Esophagus (tissue), 2 donors: ENCODE measurements around the gene GNG7. TPM values are rescaled to one million over a fixed set of nuclear protein-coding genes. Genes with fewer than 3 reads are reported as not detected.

Source experiments
- H3K27ac ChIP-seq, 2 donors: one replicate each; pipeline ENCODE4 v1.5.1; 2013; ENCODE audit warnings: low read depth in 2 of 2, mild to moderate bottlenecking in 2 of 2, inconsistent platforms in 1 of 2, low read length in 1 of 2, moderate library complexity in 1 of 2
- H3K27me3 ChIP-seq, 2 donors: one replicate each; pipeline ENCODE4 v1.6.1; 2013; ENCODE audit warnings: low read length in 2 of 2, control low read depth in 1 of 2, mild to moderate bottlenecking in 1 of 2; ENCODE audit not compliant: insufficient read depth in 2 of 2, control insufficient read depth in 1 of 2
- H3K36me3 ChIP-seq, 2 donors: one replicate each; pipeline ENCODE4 v1.6.1; 2013; ENCODE audit warnings: low read length in 1 of 2; ENCODE audit not compliant: control insufficient read depth in 2 of 2, insufficient read depth in 2 of 2
- H3K4me1 ChIP-seq, 2 donors: one replicate each; pipeline ENCODE4 v1.6.1; 2013; ENCODE audit warnings: low read length in 1 of 2; ENCODE audit not compliant: control insufficient read depth in 2 of 2, insufficient read depth in 2 of 2
- H3K4me3 ChIP-seq, 2 donors: one replicate each; pipeline ENCODE4 v1.5.1; 2013; ENCODE audit warnings: low read length in 2 of 2, mild to moderate bottlenecking in 2 of 2, low read depth in 1 of 2, moderate library complexity in 1 of 2
- H3K9me3 ChIP-seq, 2 donors: one replicate each; pipeline ENCODE4 v1.6.1; 2013; ENCODE audit warnings: mild to moderate bottlenecking in 2 of 2, low read depth in 1 of 2, low read length in 1 of 2, moderate library complexity in 1 of 2; ENCODE audit not compliant: control insufficient read depth in 2 of 2, insufficient read depth in 1 of 2
- WGBS, 2 donors: extraction: QIAGEN DNeasy Blood & Tissue Kit; methylation state at CpG; one replicate each; pipeline ENCODE4 v1.1.7; 2013; 5-methylcytosine and 5-hydroxymethylcytosine counted together
- polyA plus RNA-seq, 2 donors: library from polyadenylated mRNA; stranded (reverse); fragments of 200-250 nt; gene quantifications; one replicate each; pipeline ENCODE4 v1.2.3, GENCODE V29; 2013
- donor health status: healthy with polysubstance abuse.
- donor health status: Bipolar disorder and iron deficiency.

Gene GNG7
- polyA plus RNA-seq, 2 donors: 1.2 to 2.4 TPM

GRCh38 chr19:2735374-2735773 lies 32.9 kb upstream of the GNG7 start:
- H3K36me3 ChIP-seq: peaks cover 6 to 35% of the 10 kb centered on the region in 2 donors
- peaks cover 0 to 10% of the 10 kb centered on the region in 2 donors for H3K9me3 ChIP-seq
- WGBS, 2 donors: 96 to 99% methylated on average over 12 of the region's 12 CpGs

GRCh38 chr19:2734589-2735288 lies 32.2 kb upstream of the GNG7 start:
- H3K36me3 ChIP-seq: peaks cover 6 to 35% of the 10 kb centered on the region in 2 donors
- H3K27ac ChIP-seq: no peak overlapping the region
- H3K4me3 ChIP-seq: no peak overlapping the region
- 87 to 89% methylated on average over 26 of the region's 26 CpGs for WGBS, 2 donors
- peaks cover 0 to 9% of the 10 kb centered on the region in 2 donors for H3K4me1 ChIP-seq
- no peaks in the 10 kb centered on the region for H3K27me3 ChIP-seq
- peaks cover 0 to 10% of the 10 kb centered on the region in 2 donors for H3K9me3 ChIP-seq

More at GRCh38 chr19:2735374-2735773, 32.9 kb upstream of the GNG7 start:
- H3K4me1 ChIP-seq: peaks cover 0 to 9% of the 10 kb centered on the region in 2 donors
- no peak overlapping the region for H3K4me3 ChIP-seq
- H3K27ac ChIP-seq: no peak overlapping the region
- H3K27me3 ChIP-seq: no peaks in the 10 kb centered on the region

- Histone ChIP-seq H3K27ac (no peak overlapping the region), H3K9me3 (peaks cover 0 to 10% of the 10 kb centered on the region in 2 donors), H3K4me1 (peaks cover 0 to 8% of the 10 kb centered on the region in 2 donors), H3K4me3 (no peak overlapping the region), H3K27me3 (no peaks in the 10 kb centered on the region), H3K36me3 (peaks cover 6 to 35% of the 10 kb centered on the region in 2 donors)
- WGBS, 2 donors: 72 to 76% methylated on average over 35 of the region's 35 CpGs
Observed at GRCh38 chr19:2733930-2734588, 31.6 kb upstream of the GNG7 start.

- Histone ChIP-seq H3K36me3 (peaks cover 6 to 35% of the 10 kb centered on the region in 2 donors), H3K4me1 (peaks cover 0 to 7% of the 10 kb centered on the region in 2 donors), H3K4me3 (no peak overlapping the region), H3K27me3 (no peaks in the 10 kb centered on the region), H3K9me3 (peaks cover 0 to 10% of the 10 kb centered on the region in 2 donors), H3K27ac (no peak overlapping the region)
- 96 to 97% methylated on average over 31 to 38 of the region's 38 CpGs for WGBS, 2 donors
Observed at GRCh38 chr19:2732883-2733282, 30.4 kb upstream of the GNG7 start.

- Histone ChIP-seq H3K4me3 (no peak overlapping the region), H3K27me3 (no peaks in the 10 kb centered on the region), H3K9me3 (peaks cover 0 to 10% of the 10 kb centered on the region in 2 donors), H3K27ac (no peak overlapping the region), H3K36me3 (peaks cover 6 to 35% of the 10 kb centered on the region in 2 donors), H3K4me1 (peaks cover 1 to 10% of the 10 kb centered on the region in 2 donors)
- 94% methylated on average over 33 of the region's 33 CpGs for WGBS, 2 donors
Observed at GRCh38 chr19:2732157-2732725, 29.7 kb upstream of the GNG7 start.

- H3K4me3 ChIP-seq: no peak overlapping the region
- WGBS, 2 donors: 87 to 91% methylated on average over 35 to 41 of the region's 41 CpGs
- H3K4me1 ChIP-seq: peaks cover 3 to 14% of the 10 kb centered on the region in 2 donors
- H3K9me3 ChIP-seq: peaks cover 0 to 4% of the 10 kb centered on the region in 2 donors
- no peaks in the 10 kb centered on the region for H3K27me3 ChIP-seq
- H3K36me3 ChIP-seq: peaks cover 5 to 28% of the 10 kb centered on the region in 2 donors
- no peak overlapping the region for H3K27ac ChIP-seq
Observed at GRCh38 chr19:2731181-2731995, 28.9 kb upstream of the GNG7 start.

GRCh38 chr19:2729943-2730818 lies 27.7 kb upstream of the GNG7 start:
- no peaks in the 10 kb centered on the region for H3K9me3 ChIP-seq
- peaks cover 0 to 20% of the 10 kb centered on the region in 2 donors for H3K36me3 ChIP-seq
- H3K27me3 ChIP-seq: peaks cover 0 to 3% of the 10 kb centered on the region in 2 donors
- 89 to 90% methylated on average over 26 of the region's 26 CpGs for WGBS, 2 donors
- H3K4me3 ChIP-seq: no peak overlapping the region
- peaks cover 3 to 14% of the 10 kb centered on the region in 2 donors for H3K4me1 ChIP-seq
- no peak overlapping the region for H3K27ac ChIP-seq

GRCh38 chr19:2728783-2729387 lies 26.4 kb upstream of the GNG7 start:
- Histone ChIP-seq H3K27ac (no peak overlapping the region), H3K27me3 (peaks cover 0 to 3% of the 10 kb centered on the region in 2 donors), H3K4me3 (no peak overlapping the region), H3K36me3 (peaks cover 0 to 13% of the 10 kb centered on the region in 2 donors), H3K9me3 (no peaks in the 10 kb centered on the region), H3K4me1 (peaks cover 3 to 8% of the 10 kb centered on the region in 2 donors)
- 83 to 84% methylated on average over 23 of the region's 23 CpGs for WGBS, 2 donors
